IMR-90 (cell line): ENCODE measurements around the gene GCNT2. TPM values are rescaled to one million over a fixed set of nuclear protein-coding genes. Genes with fewer than 3 reads are reported as not detected.

ENCODE experiments used
- ATAC-seq: fragments of 200-7000 bp; cut with Tn5 transposase; 2 replicates; pipeline ENCODE4 v1.9.1; 2020; ENCODE audit warnings: low read depth, mild to moderate bottlenecking, moderate library complexity
- BruUV-seq: library from RNA; stranded (reverse); fragments of 400-500 nt; replicated peaks from 2 replicates; lab custom pipeline; 2021; lab: Mats Ljungman, UMichigan
- CTCF ChIA-PET: fragments of 300-600 bp; formaldehyde crosslinking; extraction: SDS; loops from one replicate; lab custom pipeline; 2021; ENCODE audit warnings: antibody characterized with exemption; lab: Yijun Ruan, JAX
- POLR2A ChIA-PET: fragments of 300-600 bp; sonication (Branson Sonifier 250); formaldehyde crosslinking; loops from one replicate; lab custom pipeline; 2022; ENCODE audit warnings: antibody characterized with exemption; ENCODE audit not compliant: unreplicated experiment; lab: Charles Lee
- DNase-seq: peaks from one replicate; pipeline ENCODE4 v3.0.0; 2013
- H2AFZ ChIP-seq: replicated peaks from 2 replicates; pipeline ENCODE3; 2013; ENCODE audit warnings: low read length, mild to moderate bottlenecking; ENCODE audit not compliant: poor library complexity
- H2AK5ac ChIP-seq: 2 replicates; pipeline ENCODE4 v1.6.1; 2013; ENCODE audit warnings: low read depth, low read length, inconsistent platforms
- H2AK9ac ChIP-seq: replicated peaks from 2 replicates; pipeline ENCODE3; 2013; ENCODE audit warnings: mild to moderate bottlenecking, low read depth, low read length, moderate library complexity; ENCODE audit not compliant: poor library complexity
- H2BK120ac ChIP-seq: 2 replicates; pipeline ENCODE4 v1.6.1; 2013; ENCODE audit warnings: low read depth, low read length, inconsistent platforms
- H2BK15ac ChIP-seq: 3 replicates; pipeline ENCODE4 v1.6.1; 2013; ENCODE audit warnings: low read depth, low read length, inconsistent platforms
- H2BK20ac ChIP-seq: 2 replicates; pipeline ENCODE4 v1.6.1; 2013; ENCODE audit warnings: low read depth, mild to moderate bottlenecking, inconsistent platforms, low read length, moderate library complexity
- H2BK5ac ChIP-seq: 2 replicates; pipeline ENCODE4 v1.6.1; 2013; ENCODE audit warnings: mild to moderate bottlenecking, low read depth, low read length, inconsistent platforms; ENCODE audit not compliant: poor library complexity, severe bottlenecking
- H3K14ac ChIP-seq: replicated peaks from 2 replicates; pipeline ENCODE4 v1.6.1; 2013; ENCODE audit warnings: low read depth, low read length, inconsistent platforms
- H3K18ac ChIP-seq: 2 replicates; pipeline ENCODE4 v1.6.1; 2013; ENCODE audit warnings: low read depth, low read length, control low read depth
- H3K23ac ChIP-seq: 2 replicates; pipeline ENCODE4 v1.6.1; 2013; ENCODE audit warnings: low read depth, low read length, inconsistent platforms
- H3K27ac ChIP-seq: 2 replicates; pipeline ENCODE4 v1.5.1; 2013; ENCODE audit warnings: mild to moderate bottlenecking, control low read depth, low read length; ENCODE audit not compliant: insufficient read depth
- H3K27me3 ChIP-seq: 2 replicates; pipeline ENCODE4 v1.6.1; 2013; ENCODE audit warnings: low read length; ENCODE audit not compliant: control insufficient read depth, insufficient read depth
- H3K36me3 ChIP-seq: 2 replicates; pipeline ENCODE4 v1.6.1; 2013; ENCODE audit warnings: low read length, mixed read lengths; ENCODE audit not compliant: control insufficient read depth, insufficient read depth
- H3K4ac ChIP-seq: 2 replicates; pipeline ENCODE4 v1.6.1; 2013; ENCODE audit warnings: low read depth, low read length, inconsistent platforms
- H3K4me1 ChIP-seq: 2 replicates; pipeline ENCODE4 v1.6.1; 2013; ENCODE audit warnings: low read length, mixed read lengths; ENCODE audit not compliant: control insufficient read depth, insufficient read depth
- H3K4me2 ChIP-seq: 2 replicates; pipeline ENCODE4 v1.6.1; 2013; ENCODE audit warnings: low read depth, mild to moderate bottlenecking, control low read depth, low read length, moderate library complexity
- H3K4me3 ChIP-seq: 2 replicates; pipeline ENCODE4 v1.5.1; 2013; ENCODE audit warnings: low read depth, mild to moderate bottlenecking, control low read depth, low read length, moderate library complexity; ENCODE audit not compliant: insufficient read depth
- H3K56ac ChIP-seq: 2 replicates; pipeline ENCODE4 v1.6.1; 2013; ENCODE audit warnings: low read length, inconsistent platforms; ENCODE audit not compliant: insufficient read depth; ENCODE audit errors: extremely low read depth
- H3K79me1 ChIP-seq, 2 experiments: 2 replicates each; pipeline ENCODE4 v1.6.1; 2013; ENCODE audit warnings: low read length in 2 of 2, inconsistent platforms in 1 of 2, low read depth in 1 of 2
- H3K9ac ChIP-seq: 2 replicates; pipeline ENCODE4 v1.6.1; 2013; ENCODE audit warnings: low read depth, low read length, control low read depth
- H3K9me1 ChIP-seq: 2 replicates; pipeline ENCODE4 v1.6.1; 2013; ENCODE audit warnings: low read length, inconsistent platforms; ENCODE audit not compliant: insufficient read depth
- H3K9me3 ChIP-seq: 2 replicates; pipeline ENCODE4 v1.6.1; 2013; ENCODE audit warnings: low read length; ENCODE audit not compliant: control insufficient read depth, insufficient read depth
- H4K20me1 ChIP-seq: 2 replicates; pipeline ENCODE4 v1.6.1; 2013; ENCODE audit warnings: low read length, inconsistent platforms; ENCODE audit not compliant: insufficient read depth
- H4K5ac ChIP-seq: 2 replicates; pipeline ENCODE4 v1.6.1; 2013; ENCODE audit warnings: mild to moderate bottlenecking, low read depth, low read length, control low read depth
- H4K8ac ChIP-seq, 2 experiments: 2 replicates each; pipeline ENCODE4 v1.6.1; 2013; ENCODE audit warnings: low read depth in 2 of 2, low read length in 2 of 2, control low read depth in 1 of 2, inconsistent platforms in 1 of 2
- H4K91ac ChIP-seq: 2 replicates; pipeline ENCODE4 v1.6.1; 2013; ENCODE audit warnings: low read depth, low read length, inconsistent platforms; ENCODE audit not compliant: insufficient read depth
- BHLHE40 ChIP-seq: fragments of 150-350 bp; IDR thresholded peaks from 2 replicates; pipeline ENCODE4 v1.6.1; 2016; ENCODE audit warnings: mild to moderate bottlenecking, low read depth, low read length
- CEBPB ChIP-seq: IDR thresholded peaks from 2 replicates; pipeline ENCODE4 v1.6.1; 2012; ENCODE audit warnings: low read depth, low read length, improper control_type of control experiment
- CHD1 ChIP-seq: IDR thresholded peaks from 2 replicates; pipeline ENCODE4 v1.6.1; 2012; ENCODE audit warnings: low read depth, low read length, improper control_type of control experiment
- CTCF ChIP-seq: conservative IDR thresholded peaks from 2 replicates; pipeline ENCODE4 v1.5.1; 2012; ENCODE audit warnings: mild to moderate bottlenecking, low read depth, low read length, improper control_type of control experiment
- ELK1 ChIP-seq: fragments of 150-350 bp; IDR thresholded peaks from 2 replicates; pipeline ENCODE4 v1.6.1; 2016; ENCODE audit warnings: low read depth, mild to moderate bottlenecking, low read length, moderate library complexity, borderline replicate concordance
- FOS ChIP-seq: fragments of 150-350 bp; IDR thresholded peaks from 2 replicates; pipeline ENCODE4 v1.6.1; 2016; ENCODE audit warnings: low read depth, low read length
- MAFK ChIP-seq: IDR thresholded peaks from 2 replicates; pipeline ENCODE4 v1.6.1; 2012; ENCODE audit warnings: low read depth, low read length, improper control_type of control experiment
- MAZ ChIP-seq: IDR thresholded peaks from 2 replicates; pipeline ENCODE4 v1.6.1; 2012; ENCODE audit warnings: low read depth, mild to moderate bottlenecking, low read length, improper control_type of control experiment, moderate library complexity, borderline replicate concordance
- MXI1 ChIP-seq: IDR thresholded peaks from 2 replicates; pipeline ENCODE4 v1.6.1; 2012; ENCODE audit warnings: low read depth, mild to moderate bottlenecking, low read length, moderate library complexity, borderline replicate concordance
- NFE2L2 ChIP-seq: fragments of 150-350 bp; IDR thresholded peaks from 2 replicates; pipeline ENCODE4 v1.6.1; 2016; ENCODE audit warnings: low read depth, mild to moderate bottlenecking, low read length
- POLR2A ChIP-seq: IDR thresholded peaks from 2 replicates; pipeline ENCODE4 v1.6.1; 2012; ENCODE audit warnings: mild to moderate bottlenecking, low read depth, low read length
- RAD21 ChIP-seq: IDR thresholded peaks from 2 replicates; pipeline ENCODE4 v1.6.1; 2012; ENCODE audit warnings: low read length, improper control_type of control experiment
- RCOR1 ChIP-seq: IDR thresholded peaks from 2 replicates; pipeline ENCODE4 v1.6.1; 2012; ENCODE audit warnings: mild to moderate bottlenecking, low read length, improper control_type of control experiment; ENCODE audit not compliant: insufficient replicate concordance
- RFX5 ChIP-seq: IDR thresholded peaks from 2 replicates; pipeline ENCODE4 v1.8.0; 2012; ENCODE audit warnings: low read depth, mild to moderate bottlenecking, low read length, moderate library complexity
- SMC3 ChIP-seq: fragments of 150-350 bp; IDR thresholded peaks from 2 replicates; pipeline ENCODE4 v1.6.1; 2016; ENCODE audit warnings: low read depth, mild to moderate bottlenecking, antibody characterized with exemption, low read length, moderate library complexity
- WGBS, 2 experiments: methylation state at CpG; one replicate each; pipeline versions ENCODE4 v1.1.5 to v1.1.7; 2013; ENCODE audit warnings: missing lambda C conversion rate in 2 of 2; ENCODE audit not compliant: insufficient read length in 1 of 2; ENCODE audit errors: extremely low coverage in 2 of 2; 5-methylcytosine and 5-hydroxymethylcytosine counted together
- dilution Hi-C: fragments of 300-500 bp; cut with HindIII; formaldehyde crosslinking; loops from one replicate; pipeline ENCODE4 v1.14.3; 2018; ENCODE audit warnings: low sequenced_read_pairs; ENCODE audit not compliant: unreplicated experiment
- in situ Hi-C: fragments of 300-500 bp; cut with MboI; formaldehyde crosslinking; loops from 3 replicates; pipeline ENCODE4 v1.14.3; 2019; ENCODE audit warnings: low sequenced_read_pairs, inconsistent platforms, mixed read lengths
- intact Hi-C: fragments of 100-400 bp; cut with micrococcal nuclease; formaldehyde crosslinking; loops from 2 replicates; pipeline ENCODE4 v1.10.0; 2022
- polyA plus RNA-seq, 3 experiments: library from polyadenylated mRNA; depleted of rRNA; stranded (reverse); fragments of >200 nt; gene quantifications; 2 replicates each; pipeline ENCODE4 v1.2.3, GENCODE V29; 2012; ENCODE audit warnings: low replicate concordance in 1 of 3
- total RNA-seq: library from RNA; depleted of rRNA; stranded (reverse); fragments of >200 nt; gene quantifications from 2 replicates; pipeline ENCODE4 v1.2.3, GENCODE V29; 2012
- TF ChIP-seq, protein P1 (sequence below): fragments of 150-350 bp; IDR thresholded peaks from 2 replicates; pipeline ENCODE4 v1.6.1; 2017; ENCODE audit warnings: mild to moderate bottlenecking, antibody characterized with exemption, low read length, low read depth

Gene GCNT2
- total and polyA plus RNA-seq, 2 of the 4 experiments (the other 2 are of a cell fraction): 0.34 to 0.90 TPM

DNA sequence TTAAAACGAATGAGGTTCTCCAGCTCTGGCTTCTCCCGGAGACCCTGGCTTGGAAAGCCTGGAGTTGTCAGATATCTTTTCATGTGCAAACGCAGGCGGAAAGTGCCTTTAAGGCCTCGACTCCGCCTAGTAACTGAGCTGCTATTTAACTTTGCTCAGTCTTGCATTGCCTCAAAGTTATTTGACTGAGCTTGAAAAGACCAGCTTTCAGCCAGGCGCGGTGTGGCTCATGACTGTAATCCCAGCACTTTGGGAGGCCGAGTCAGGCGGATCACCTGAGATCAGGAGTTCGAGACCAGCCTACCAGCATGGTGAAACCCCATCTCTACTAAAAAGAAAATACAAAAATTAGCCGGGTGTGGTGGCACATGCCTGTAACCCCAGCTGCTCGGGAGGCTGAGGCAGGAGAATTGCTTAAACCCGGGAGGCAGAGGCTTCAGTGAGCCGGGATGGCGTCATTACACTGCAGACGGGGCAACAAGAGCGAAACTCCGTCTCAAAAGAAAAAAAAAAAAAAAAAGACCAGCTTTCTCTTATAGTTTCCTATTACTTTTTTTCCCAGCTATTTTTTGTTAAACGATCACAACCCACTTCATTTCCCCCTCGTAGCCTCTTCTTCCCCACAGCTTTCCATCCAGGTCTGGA, 1.9 kb downstream of the GCNT2 start:
- Histone ChIP-seq H3K9ac (no peak overlapping the region), H3K79me1 (no peaks in the 10 kb centered on the region), H3K23ac (no peak overlapping the region), H3K56ac (no peak overlapping the region), H4K5ac (no peak overlapping the region), H2AK9ac (no peak overlapping the region), H3K4ac (no peak overlapping the region), H2AK5ac (no peak overlapping the region), H3K4me2 (no peak overlapping the region), H4K20me1 (no peaks in the 10 kb centered on the region), H2BK15ac (no peak overlapping the region), H2BK20ac (no peak overlapping the region), H3K14ac (no peak overlapping the region), H2AFZ (no peak overlapping the region), H3K18ac (no peak overlapping the region), H4K8ac (no peak overlapping the region), H2BK5ac (no peak overlapping the region), H3K4me3 (no peak overlapping the region), H3K9me1 (no peaks in the 10 kb centered on the region), H4K91ac (no peak overlapping the region), H3K9me3 (no peaks in the 10 kb centered on the region), H2BK120ac (no peak overlapping the region), H3K27me3 (no peaks in the 10 kb centered on the region), H3K36me3 (no peaks in the 10 kb centered on the region), H3K4me1 (no peaks in the 10 kb centered on the region), H3K27ac (no peak overlapping the region)
- ATAC-seq (no peak), DNase-seq (no peak)
- BruUV-seq: no TSS peak
- CTCF ChIA-PET: no interaction called here
- intact Hi-C loops: no loop called here
- dilution Hi-C loops: no loop called here
- POLR2A ChIA-PET: no interaction called here
- 84% methylated on average over 5 of the region's 21 CpGs; no CpG with 5 or more reads in 1 of the 2 experiments for WGBS, 2 experiments
- in situ Hi-C loops: no loop called here
- TF ChIP-seq CTCF: no peak
- no peak for TF ChIP-seq CHD1
- TF ChIP-seq NFE2L2: no peak
- no peak for TF ChIP-seq MAFK
- TF ChIP-seq, protein P1, sequence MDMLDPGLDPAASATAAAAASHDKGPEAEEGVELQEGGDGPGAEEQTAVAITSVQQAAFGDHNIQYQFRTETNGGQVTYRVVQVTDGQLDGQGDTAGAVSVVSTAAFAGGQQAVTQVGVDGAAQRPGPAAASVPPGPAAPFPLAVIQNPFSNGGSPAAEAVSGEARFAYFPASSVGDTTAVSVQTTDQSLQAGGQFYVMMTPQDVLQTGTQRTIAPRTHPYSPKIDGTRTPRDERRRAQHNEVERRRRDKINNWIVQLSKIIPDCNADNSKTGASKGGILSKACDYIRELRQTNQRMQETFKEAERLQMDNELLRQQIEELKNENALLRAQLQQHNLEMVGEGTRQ: no peak
- no peak for TF ChIP-seq RAD21
- no peak for TF ChIP-seq ELK1
- TF ChIP-seq CEBPB: no peak
- TF ChIP-seq BHLHE40: no peak
- no peak for TF ChIP-seq MXI1
- no peak for TF ChIP-seq RCOR1
- no peak for TF ChIP-seq FOS
- no peak for TF ChIP-seq MAZ
- TF ChIP-seq SMC3: no peak
- TF ChIP-seq RFX5: no peak
- no peak for TF ChIP-seq POLR2A
